Measurements from ENCODE around the gene NPEPL1.

The NPEPL1 gene

GRCh38 chr20:58657986-58658385, 34.6 kb upstream of the NPEPL1 start:
- in situ Hi-C loops (cut with HindIII; ENCODE audit: low sequenced_read_pairs): no loop called here
- H3K4me3 ChIP-seq (ENCODE audit: low read depth, low read length): no peak overlapping the region
- no peak for DNase-seq (ENCODE audit: low read depth)
- no peak for TF ChIP-seq CTCF (IDR thresholded peaks at IDR 0.05; ENCODE audit: low read depth, low read length, missing control alignments)

- no peak for TF ChIP-seq CTCF (IDR thresholded peaks at IDR 0.05; ENCODE audit: low read depth, low read length, missing control alignments)
- in situ Hi-C loops (cut with HindIII; ENCODE audit: low sequenced_read_pairs): no loop called here
- DNase-seq (ENCODE audit: low read depth): no peak
- H3K4me3 ChIP-seq (ENCODE audit: low read depth, low read length): no peak overlapping the region
Measured at GRCh38 chr20:58658760-58659159, 33.8 kb upstream of the NPEPL1 start.

- in situ Hi-C loops (cut with HindIII; ENCODE audit: low sequenced_read_pairs): no loop called here
- no peak overlapping the region for H3K4me3 ChIP-seq (ENCODE audit: low read depth, low read length)
- DNase-seq (ENCODE audit: low read depth): no peak
- no peak for TF ChIP-seq CTCF (IDR thresholded peaks at IDR 0.05; ENCODE audit: low read depth, low read length, missing control alignments)
Measured at GRCh38 chr20:58659841-58660240, 32.8 kb upstream of the NPEPL1 start.

GRCh38 chr20:58660855-58661597, 31.6 kb upstream of the NPEPL1 start:
- no peak for TF ChIP-seq CTCF (IDR thresholded peaks at IDR 0.05; ENCODE audit: low read depth, low read length, missing control alignments)
- in situ Hi-C loops (cut with HindIII; ENCODE audit: low sequenced_read_pairs): no loop called here
- no peak overlapping the region for H3K4me3 ChIP-seq (ENCODE audit: low read depth, low read length)
- no peak for DNase-seq (ENCODE audit: low read depth)

GRCh38 chr20:58661598-58662473, 30.8 kb upstream of the NPEPL1 start:
- no peak for TF ChIP-seq CTCF (IDR thresholded peaks at IDR 0.05; ENCODE audit: low read depth, low read length, missing control alignments)
- in situ Hi-C loops (cut with HindIII; ENCODE audit: low sequenced_read_pairs): no loop called here
- H3K4me3 ChIP-seq (ENCODE audit: low read depth, low read length): no peak overlapping the region
- no peak for DNase-seq (ENCODE audit: low read depth)

- in situ Hi-C loops (cut with HindIII; ENCODE audit: low sequenced_read_pairs): no loop called here
Measured at GRCh38 chr20:58664331-58664730, 28.3 kb upstream of the NPEPL1 start.

More at GRCh38 chr20:58664331-58664730, 28.3 kb upstream of the NPEPL1 start:
- H3K4me3 ChIP-seq (ENCODE audit: low read depth, low read length): no peak overlapping the region
- no peak for TF ChIP-seq CTCF (IDR thresholded peaks at IDR 0.05; ENCODE audit: low read depth, low read length, missing control alignments)
- no peak for DNase-seq (ENCODE audit: low read depth)

Data from astrocyte of the cerebellum (primary cell).